ENCODE results near the gene SRSF7.

DNA sequence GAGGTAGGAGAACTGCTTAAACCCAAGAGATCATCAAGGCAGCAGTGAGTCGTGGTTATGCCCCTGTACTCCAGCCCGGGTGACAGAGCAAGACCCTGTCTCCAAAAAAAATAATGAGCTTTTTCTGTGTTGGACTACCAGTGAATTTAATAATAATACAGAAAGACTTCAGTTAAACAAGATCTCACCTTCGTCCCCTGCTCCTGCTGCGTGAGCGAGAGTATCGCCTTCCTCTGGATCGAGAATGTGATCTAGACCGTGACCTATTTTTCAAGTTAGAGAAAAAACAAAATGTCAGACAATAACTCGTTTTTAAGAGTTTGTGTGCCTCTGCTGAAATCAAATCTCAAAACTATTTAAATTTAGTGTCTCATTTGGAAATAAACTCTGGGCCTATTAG is 2.8 kb downstream of the SRSF7 start:
- no peak for TF ChIP-seq CTCF (IDR thresholded peaks at IDR 0.05)
- TF ChIP-seq POLR2A (IDR thresholded peaks at IDR 0.05): no peak
- TF ChIP-seq POLR2AphosphoS5 (IDR thresholded peaks at IDR 0.05): no peak
